HepG2 (cell line): Measurements from ENCODE around the gene TXNRD1. TPM values are rescaled to one million over a fixed set of nuclear protein-coding genes. Genes with fewer than 3 reads are reported as not detected.

ENCODE experiments used
- ATAC-seq: fragments of 200-7000 bp; cut with Tn5 transposase; 3 replicates; pipeline ENCODE4 v1.9.1; 2020; ENCODE audit warnings: mild to moderate bottlenecking, moderate library complexity
- BruUV-seq: library from RNA; stranded (reverse); fragments of 400-500 nt; replicated peaks from 2 replicates; lab custom pipeline; 2021; lab: Mats Ljungman, UMichigan
- CTCF ChIA-PET: fragments of 300-600 bp; formaldehyde crosslinking; extraction: SDS; loops from one replicate; lab custom pipeline; 2021; ENCODE audit warnings: low total read pairs, inconsistent platforms, low intra/inter-chr PET ratio; lab: Yijun Ruan, JAX
- POLR2A ChIA-PET: fragments of 350-600 bp; sonication (Branson Sonifier 250); formaldehyde crosslinking; loops from one replicate; lab custom pipeline; 2020; ENCODE audit warnings: antibody characterized with exemption, inconsistent platforms; lab: Yijun Ruan, JAX
- DNase-seq: peaks from one replicate; pipeline ENCODE4 v3.0.0-alpha.2; 2015; ENCODE audit warnings: low spot score
- FAIRE-seq: peaks from 3 replicates; lab custom pipeline; 2011; peaks lifted over from hg19 to GRCh38; lab: Jason Lieb, UNC
- H2AFZ ChIP-seq: one replicate; pipeline ENCODE4 v1.6.1; 2011; ENCODE audit warnings: low read length, inconsistent platforms
- H3K27ac ChIP-seq: fragments of 300-600 bp; 3 replicates; pipeline ENCODE4 v1.8.0; 2011; ENCODE audit warnings: mixed run types, mild to moderate bottlenecking, mixed read lengths, low read length, inconsistent platforms; ENCODE audit not compliant: insufficient read depth; ENCODE audit errors: extremely low read length
- H3K27me3 ChIP-seq, 2 experiments: fragments of 200-600 bp in 1 of 2; 2 replicates in 1 of 2; 3 replicates in 1 of 2; pipeline versions ENCODE4 v1.6.0 to v1.8.0; 2011; ENCODE audit warnings: low read length in 2 of 2, mild to moderate bottlenecking in 2 of 2, moderate library complexity in 2 of 2, inconsistent platforms in 1 of 2; ENCODE audit not compliant: insufficient read depth in 2 of 2, control insufficient read depth in 1 of 2
- H3K36me3 ChIP-seq, 2 experiments: fragments of 200-600 bp in 1 of 2; replicated peaks in 1 of 2; 2 replicates in 1 of 2; 3 replicates in 1 of 2; pipeline versions ENCODE4 v1.5.1 to v1.8.0; 2011; ENCODE audit warnings: low read length in 2 of 2, inconsistent platforms in 1 of 2; ENCODE audit not compliant: insufficient read depth in 2 of 2, control insufficient read depth in 1 of 2
- H3K4me1 ChIP-seq: 2 replicates; pipeline ENCODE4 v1.5.1; 2012; ENCODE audit warnings: low read length, inconsistent platforms; ENCODE audit not compliant: insufficient read depth
- H3K4me2 ChIP-seq: 2 replicates; pipeline ENCODE4 v1.6.0; 2011; ENCODE audit warnings: low read depth, low read length, inconsistent platforms
- H3K4me3 ChIP-seq, 3 experiments: fragments of 200-600 bp in 1 of 3; sonication (generic), shearing (Covaris generic) in 1 of 3; replicated peaks in 1 of 3; 2 replicates each; pipeline ENCODE4 v1.5.1; 2011 to 2016; ENCODE audit warnings: low read length in 3 of 3, inconsistent platforms in 2 of 3, low read depth in 2 of 3, mild to moderate bottlenecking in 2 of 3, control low read depth in 1 of 3, mixed read lengths in 1 of 3; ENCODE audit not compliant: insufficient read depth in 1 of 3
- H3K79me2 ChIP-seq: one replicate; pipeline ENCODE4 v1.6.1; 2011; ENCODE audit warnings: low read length, inconsistent platforms; ENCODE audit not compliant: insufficient read depth
- H3K9ac ChIP-seq: 2 replicates; pipeline ENCODE4 v1.6.0; 2011; ENCODE audit warnings: mild to moderate bottlenecking, low read depth, low read length, inconsistent platforms; ENCODE audit not compliant: insufficient read depth
- H3K9me3 ChIP-seq: 2 replicates; pipeline ENCODE4 v1.5.1; 2012; ENCODE audit warnings: mild to moderate bottlenecking, low read length
- H4K20me1 ChIP-seq: 2 replicates; pipeline ENCODE4 v1.6.0; 2011; ENCODE audit warnings: inconsistent platforms, mild to moderate bottlenecking, low read length, moderate library complexity; ENCODE audit not compliant: insufficient read depth
- ARNT2 ChIP-seq: sonication (generic); formaldehyde crosslinking; IDR thresholded peaks from 2 replicates; pipeline ENCODE4 v1.8.0; 2022; ENCODE audit warnings: mild to moderate bottlenecking, low read depth, missing genetic modification reagents, moderate library complexity
- CBX1 ChIP-seq: IDR thresholded peaks from one replicate; pipeline ENCODE4 v1.6.1; 2016; ENCODE audit warnings: antibody characterized with exemption, low read depth
- E2F2 ChIP-seq: sonication (generic); formaldehyde crosslinking; IDR thresholded peaks from 2 replicates; pipeline ENCODE4 v1.4.0; 2020; ENCODE audit warnings: missing genetic modification reagents, borderline replicate concordance
- HOXA9 ChIP-seq: sonication (generic); formaldehyde crosslinking; IDR thresholded peaks from 2 replicates; pipeline ENCODE4 v1.8.1; 2022; ENCODE audit warnings: missing genetic modification reagents, mild to moderate bottlenecking, moderate library complexity, borderline replicate concordance
- KDM4B ChIP-seq: sonication (generic); formaldehyde crosslinking; IDR thresholded peaks from 2 replicates; pipeline ENCODE4 v1.4.0; 2020; ENCODE audit warnings: missing genetic modification reagents
- NFATC3 ChIP-seq: sonication (generic); formaldehyde crosslinking; IDR thresholded peaks from 2 replicates; pipeline ENCODE4 v1.5.1; 2020; ENCODE audit warnings: mild to moderate bottlenecking, missing genetic modification reagents
- PAX8 ChIP-seq: sonication (generic); formaldehyde crosslinking; IDR thresholded peaks from 2 replicates; pipeline ENCODE4 v1.8.0; 2022; ENCODE audit warnings: mild to moderate bottlenecking, missing genetic modification reagents, borderline replicate concordance
- RAD51 ChIP-seq: fragments of 450-650 bp; IDR thresholded peaks from 2 replicates; pipeline ENCODE4 v1.6.1; 2016; ENCODE audit warnings: borderline replicate concordance
- RBM22 ChIP-seq: fragments of 200-400 bp; formaldehyde crosslinking; optimal IDR thresholded peaks from 2 replicates; pipeline ENCODE3; 2017; ENCODE audit warnings: mild to moderate bottlenecking, low read length, moderate library complexity
- RFX1 ChIP-seq: fragments of 450-650 bp; IDR thresholded peaks from 2 replicates; pipeline ENCODE4 v1.6.1; 2017
- SMYD3 ChIP-seq: sonication (generic); formaldehyde crosslinking; IDR thresholded peaks from 2 replicates; pipeline ENCODE4 v1.8.1; 2023; ENCODE audit warnings: mild to moderate bottlenecking, missing genetic modification reagents
- TGIF2 ChIP-seq: IDR thresholded peaks from 2 replicates; pipeline ENCODE4 v1.6.1; 2016; ENCODE audit warnings: control low read depth, missing compliant biosample characterization
- TOE1 ChIP-seq: sonication (generic); formaldehyde crosslinking; IDR thresholded peaks from 2 replicates; pipeline ENCODE4 v1.4.0; 2020; ENCODE audit warnings: mild to moderate bottlenecking, missing genetic modification reagents
- ZNF362 ChIP-seq: sonication (generic); formaldehyde crosslinking; IDR thresholded peaks from 2 replicates; pipeline ENCODE4 v1.4.0; 2020; ENCODE audit warnings: missing genetic modification reagents, mild to moderate bottlenecking, borderline replicate concordance
- ZNF549 ChIP-seq: sonication (generic); formaldehyde crosslinking; IDR thresholded peaks from 2 replicates; pipeline ENCODE4 v1.5.0; 2020; ENCODE audit warnings: missing genetic modification reagents
- ZNF761 ChIP-seq: sonication (generic); formaldehyde crosslinking; conservative IDR thresholded peaks from 2 replicates; pipeline ENCODE4 v1.4.0; 2020; ENCODE audit warnings: mild to moderate bottlenecking, missing genetic modification reagents
- WGBS: methylation state at CpG from one replicate; pipeline ENCODE4 v1.1.6; 2017; ENCODE audit warnings: low lambda C conversion rate; 5-methylcytosine and 5-hydroxymethylcytosine counted together
- in situ Hi-C: cut with HindIII; loops from 2 replicates; pipeline ENCODE4 v1.10.0; 2017; ENCODE audit warnings: low pct_unique_long_range_greater_than_20kb; ENCODE audit not compliant: extremely low pct_ligation_motif_present
- intact Hi-C: fragments of 100-400 bp; cut with micrococcal nuclease; formaldehyde crosslinking; loops from one replicate; pipeline ENCODE4 v1.10.0; 2022; ENCODE audit not compliant: unreplicated experiment
- polyA plus RNA-seq, 8 experiments: library from polyadenylated mRNA; depleted of rRNA in 3 of 8; stranded (reverse) in 7 of 8; unstranded in 1 of 8; fragments of >200 nt; fragmentation: Illumina TruSeq in 4 of 8; extraction: Trizol in 4 of 8; gene quantifications; 2 replicates each; pipeline versions ENCODE4 v1.2.1 to v1.2.3, GENCODE V29; 2011 to 2016; ENCODE audit warnings: low read depth in 4 of 8, missing spikeins in 1 of 8, mixed read lengths in 1 of 8; ENCODE audit not compliant: insufficient read depth in 1 of 8
- total RNA-seq, 5 experiments: library from RNA; depleted of rRNA; stranded (reverse); fragments of >200 nt; fragmentation: Illumina TruSeq; extraction: Trizol; gene quantifications; 2 replicates each; pipeline ENCODE4 v1.2.3, GENCODE V29; 2016; ENCODE audit warnings: low read depth in 1 of 5

The TXNRD1 gene
- total and polyA plus RNA-seq, 2 of the 13 experiments (the other 11 are each of a cell fraction or from before 2014, with no cell fraction given): 54.0 to 190 TPM

- Histone ChIP-seq H3K9ac (no peak overlapping the region), H4K20me1 (peaks cover 6% of the 10 kb centered on the region), H3K4me1 (no peaks in the 10 kb centered on the region), H3K79me2 (peaks cover 12% of the 10 kb centered on the region), H3K36me3 (peaks cover 33 to 89% of the 10 kb centered on the region in 2 experiments), H2AFZ (no peak overlapping the region), H3K27ac (no peak overlapping the region), H3K9me3 (no peaks in the 10 kb centered on the region), H3K27me3 (no peaks in the 10 kb centered on the region), H3K4me3 (no peak overlapping the region), H3K4me2 (no peak overlapping the region)
- in situ Hi-C loops (no loop called here), intact Hi-C loops (no loop called here)
- WGBS: 95% methylated on average over 10 of the region's 10 CpGs
- FAIRE-seq (no peak), ATAC-seq (no peak), DNase-seq (no peak)
- CTCF ChIA-PET: no interaction called here
- POLR2A ChIA-PET: interaction anchor here (0.6 kb wide), 1 partner anchor 103 kb away, joined by 3 read pairs; no protein-coding TSS in a partner anchor
- no TSS peak for BruUV-seq
- TF ChIP-seq HOXA9 (CRISPR knock-in tag): no peak
- no peak for TF ChIP-seq E2F2 (CRISPR knock-in tag)
- no peak for TF ChIP-seq TOE1
- TF ChIP-seq SMYD3 (CRISPR knock-in tag): no peak
- no peak for TF ChIP-seq NFATC3 (CRISPR knock-in tag)
- no peak for TF ChIP-seq ZNF761 (CRISPR knock-in tag)
- no peak for TF ChIP-seq ZNF362 (CRISPR knock-in tag)
- no peak for TF ChIP-seq PAX8
- TF ChIP-seq ZNF549 (CRISPR knock-in tag): no peak
- TF ChIP-seq RFX1: peak; percentile 6; the same call in 1 of the 2 replicates
- TF ChIP-seq TGIF2 (CRISPR knock-in tag): no peak
- no peak for TF ChIP-seq CBX1
- no peak for TF ChIP-seq ARNT2
- no peak for TF ChIP-seq KDM4B (CRISPR knock-in tag)
- TF ChIP-seq RAD51: no peak
- TF ChIP-seq RBM22: peak; percentile 83
Measured at GRCh38 chr12:104315326-104316224, 100.0 kb downstream of the TXNRD1 start.
